OCI-LY7 (cell line): Measurements from ENCODE around the gene DENND6B. TPM values are rescaled to one million over a fixed set of nuclear protein-coding genes. Genes with fewer than 3 reads are reported as not detected.
A peak's percentile ranks its signal among the peaks of the same experiment; 100 is the strongest.
"Not testable (repeated sequence)": the region's sequence is repeated elsewhere in the genome, so short reads cannot be mapped to it uniquely, and the experiment has no call there.

ENCODE experiments used
- BruUV-seq: library from RNA; stranded (reverse); fragments of 400-500 nt; replicated peaks from 2 replicates; lab custom pipeline; 2021; lab: Mats Ljungman, UMichigan
- CTCF ChIA-PET: fragments of 300-600 bp; sonication (Branson Sonifier 250); formaldehyde crosslinking; loops from one replicate; lab custom pipeline; 2022; ENCODE audit warnings: antibody characterized with exemption; ENCODE audit not compliant: unreplicated experiment; lab: Charles Lee
- POLR2A ChIA-PET: fragments of 300-600 bp; sonication (Branson Sonifier 250); formaldehyde crosslinking; loops from one replicate; lab custom pipeline; 2022; ENCODE audit warnings: antibody characterized with exemption; lab: Charles Lee
- DNase-seq: peaks from one replicate; pipeline ENCODE4 v3.0.0-alpha.2; 2015; ENCODE audit warnings: low spot score
- H2AFZ ChIP-seq: fragments of 200-600 bp; sonication (generic), shearing (Covaris generic); 2 replicates; pipeline ENCODE4 v1.6.1; 2014; ENCODE audit warnings: mild to moderate bottlenecking, antibody characterized with exemption, low read length, moderate library complexity
- H3K27ac ChIP-seq: fragments of 200-600 bp; sonication (generic); 2 replicates; pipeline ENCODE4 v1.5.1; 2014; ENCODE audit warnings: mixed run types, low read depth, mild to moderate bottlenecking, moderate library complexity, low read length, inconsistent platforms; ENCODE audit not compliant: poor library complexity, severe bottlenecking
- H3K36me3 ChIP-seq: fragments of 200-600 bp; sonication (generic); 2 replicates; pipeline ENCODE4 v1.6.1; 2014; ENCODE audit warnings: mild to moderate bottlenecking, antibody characterized with exemption, low read length, moderate library complexity, mixed read lengths; ENCODE audit not compliant: insufficient read depth
- H3K4me1 ChIP-seq: fragments of 200-600 bp; sonication (generic); 2 replicates; pipeline ENCODE4 v1.5.1; 2014; ENCODE audit warnings: mild to moderate bottlenecking, low read length; ENCODE audit not compliant: insufficient read depth, poor library complexity, severe bottlenecking
- H3K4me2 ChIP-seq: fragments of 200-600 bp; sonication (generic); 2 replicates; pipeline ENCODE4 v1.6.1; 2014; ENCODE audit warnings: mild to moderate bottlenecking, low read length
- H3K4me3 ChIP-seq: fragments of 200-600 bp; sonication (generic); 2 replicates; pipeline ENCODE4 v1.5.1; 2014; ENCODE audit warnings: mild to moderate bottlenecking, low read depth, low read length; ENCODE audit not compliant: poor library complexity, severe bottlenecking
- H3K79me2 ChIP-seq: fragments of 200-600 bp; sonication (generic); 2 replicates; pipeline ENCODE4 v1.6.1; 2016; ENCODE audit warnings: low read depth, mild to moderate bottlenecking, low read length, moderate library complexity, mixed read lengths; ENCODE audit not compliant: insufficient read depth
- H3K9me2 ChIP-seq: fragments of 200-600 bp; sonication (generic); 2 replicates; pipeline ENCODE4 v1.6.1; 2016; ENCODE audit warnings: mild to moderate bottlenecking, low read length, mixed read lengths; ENCODE audit not compliant: insufficient read depth
- H3K9me3 ChIP-seq: fragments of 200-600 bp; sonication (generic); 2 replicates; pipeline ENCODE4 v1.6.1; 2014; ENCODE audit warnings: mild to moderate bottlenecking, mixed run types, low read length, mixed read lengths
- H4K20me1 ChIP-seq: fragments of 200-600 bp; sonication (generic); 2 replicates; pipeline ENCODE4 v1.6.1; 2014; ENCODE audit warnings: mild to moderate bottlenecking, antibody characterized with exemption, low read length, moderate library complexity, mixed read lengths; ENCODE audit not compliant: insufficient read depth
- EZH2phosphoT487 ChIP-seq: fragments of 200-600 bp; sonication (generic); IDR thresholded peaks from 2 replicates; pipeline ENCODE4 v1.6.1; 2018; ENCODE audit warnings: low read depth, borderline replicate concordance, mild to moderate bottlenecking, mixed run types, antibody characterized with exemption, low read length, moderate library complexity, mixed read lengths
- intact Hi-C: fragments of 100-400 bp; cut with micrococcal nuclease; formaldehyde crosslinking; loops from one replicate; pipeline ENCODE4 v1.10.0; 2022; ENCODE audit not compliant: unreplicated experiment
- total RNA-seq, 2 experiments: library from RNA; depleted of rRNA in 1 of 2; stranded (reverse); fragments of >200 nt in 1 of 2; shearing (Covaris generic) in 1 of 2; gene quantifications; 2 replicates each; pipeline ENCODE4 v1.2.3, GENCODE V29; 2014 to 2022
- TF ChIP-seq, protein P1 (sequence below): fragments of 200-600 bp; sonication (generic); conservative IDR thresholded peaks from 2 replicates; pipeline ENCODE4 v1.5.1; 2014; ENCODE audit warnings: mild to moderate bottlenecking, antibody characterized with exemption, low read length, moderate library complexity, mixed read lengths

Gene DENND6B
- total RNA-seq, 2 experiments from 2014 or later, result 31.6 to 45.0 TPM

DNA sequence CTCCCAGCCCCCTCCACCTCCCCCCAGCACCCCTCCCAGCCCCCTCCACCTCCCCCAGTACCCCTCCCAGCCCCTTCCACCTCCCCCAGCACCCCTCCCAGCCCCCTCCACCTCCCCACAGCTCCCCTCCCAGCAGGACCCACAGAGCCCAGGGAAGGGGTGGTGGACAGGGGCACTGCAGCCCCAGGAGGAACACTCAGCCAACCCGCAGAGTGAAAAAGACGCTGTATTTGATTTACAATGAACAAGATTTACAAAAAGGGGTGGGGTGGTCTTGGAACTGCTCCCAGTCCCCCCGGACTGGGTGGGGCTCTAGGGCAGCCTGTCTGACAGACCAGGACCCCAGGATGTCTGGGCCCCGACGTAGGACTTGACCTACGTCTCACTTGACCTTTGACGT, 52.0 kb downstream of the DENND6B start:
- no peaks in the 10 kb centered on the region for H4K20me1 ChIP-seq

DNA sequence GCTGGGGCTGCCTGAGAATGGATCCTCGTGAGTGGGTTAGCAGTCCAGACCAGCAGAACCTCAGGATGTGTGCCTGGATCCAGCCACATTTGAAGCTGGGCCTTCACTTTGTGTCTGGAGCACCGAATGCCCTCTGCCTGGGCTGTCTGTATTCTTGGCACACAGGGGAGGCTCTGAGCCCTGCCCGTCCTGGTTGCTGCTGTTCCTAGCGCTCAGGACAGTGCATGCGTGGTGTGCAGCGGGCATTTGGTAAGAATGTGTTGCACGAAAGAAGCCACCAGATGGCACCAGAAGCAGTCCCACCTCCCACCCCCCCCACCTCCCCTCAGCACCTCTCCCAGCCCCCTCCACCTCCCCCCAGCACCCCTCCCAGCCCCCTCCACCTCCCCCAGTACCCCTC, 52.5 kb downstream of the DENND6B start:
- intact Hi-C loops, result loop anchor here (5.0 kb wide), 1 partner anchor 233 kb away; the partner anchor contains the start of genes LMF2 and NCAPH2

More for the DNA sequence above, 52.0 kb downstream of the DENND6B start:
- TF ChIP-seq, protein P1, sequence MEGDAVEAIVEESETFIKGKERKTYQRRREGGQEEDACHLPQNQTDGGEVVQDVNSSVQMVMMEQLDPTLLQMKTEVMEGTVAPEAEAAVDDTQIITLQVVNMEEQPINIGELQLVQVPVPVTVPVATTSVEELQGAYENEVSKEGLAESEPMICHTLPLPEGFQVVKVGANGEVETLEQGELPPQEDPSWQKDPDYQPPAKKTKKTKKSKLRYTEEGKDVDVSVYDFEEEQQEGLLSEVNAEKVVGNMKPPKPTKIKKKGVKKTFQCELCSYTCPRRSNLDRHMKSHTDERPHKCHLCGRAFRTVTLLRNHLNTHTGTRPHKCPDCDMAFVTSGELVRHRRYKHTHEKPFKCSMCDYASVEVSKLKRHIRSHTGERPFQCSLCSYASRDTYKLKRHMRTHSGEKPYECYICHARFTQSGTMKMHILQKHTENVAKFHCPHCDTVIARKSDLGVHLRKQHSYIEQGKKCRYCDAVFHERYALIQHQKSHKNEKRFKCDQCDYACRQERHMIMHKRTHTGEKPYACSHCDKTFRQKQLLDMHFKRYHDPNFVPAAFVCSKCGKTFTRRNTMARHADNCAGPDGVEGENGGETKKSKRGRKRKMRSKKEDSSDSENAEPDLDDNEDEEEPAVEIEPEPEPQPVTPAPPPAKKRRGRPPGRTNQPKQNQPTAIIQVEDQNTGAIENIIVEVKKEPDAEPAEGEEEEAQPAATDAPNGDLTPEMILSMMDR, result no peak
- TF ChIP-seq EZH2phosphoT487, result no peak
- peaks cover 24% of the 10 kb centered on the region for H3K4me1 ChIP-seq
- peaks cover 16% of the 10 kb centered on the region; the same call in 1 of the 2 replicates for H3K36me3 ChIP-seq
- DNase-seq, result no peak
- intact Hi-C loops, result loop anchor here (5.0 kb wide), 1 partner anchor 233 kb away; the partner anchor contains the start of genes LMF2 and NCAPH2
- BruUV-seq, result no TSS peak
- peaks cover 5% of the 10 kb centered on the region; the same call in 1 of the 2 replicates for H3K9me3 ChIP-seq
- no peak overlapping the region for H2AFZ ChIP-seq
- CTCF ChIA-PET, result no interaction called here
- H3K9me2 ChIP-seq, result no peaks in the 10 kb centered on the region
- H3K79me2 ChIP-seq, result no peaks in the 10 kb centered on the region
- POLR2A ChIA-PET, result no interaction called here
- no peak overlapping the region for H3K27ac ChIP-seq
- no peak overlapping the region for H3K4me2 ChIP-seq
- no peak overlapping the region for H3K4me3 ChIP-seq

DNA sequence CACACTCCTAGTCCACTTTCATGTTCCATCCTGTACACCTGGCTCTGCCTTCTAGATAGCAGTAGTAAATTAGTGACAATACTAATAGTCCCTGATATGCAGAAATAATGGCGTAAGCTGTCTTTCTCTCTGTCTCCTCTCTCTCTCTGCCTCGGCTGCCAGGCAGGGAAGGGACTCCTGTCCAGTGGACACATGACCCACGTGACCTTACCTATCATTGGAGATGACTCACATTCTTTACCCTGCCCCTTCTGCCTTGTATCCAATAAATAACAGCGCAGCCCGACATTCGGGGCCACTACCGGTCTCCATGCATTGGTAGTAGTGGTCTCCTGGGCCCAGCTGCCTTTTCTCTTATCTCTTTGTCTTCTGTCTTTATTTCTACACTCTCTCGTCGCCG, 53.0 kb downstream of the DENND6B start:
- H3K4me1 ChIP-seq, result peaks cover 34% of the 10 kb centered on the region
- H3K4me2 ChIP-seq, BruUV-seq, H2AFZ ChIP-seq, H3K9me3 ChIP-seq, POLR2A ChIA-PET, DNase-seq, H3K27ac ChIP-seq, H4K20me1 ChIP-seq, CTCF ChIA-PET, H3K79me2 ChIP-seq, H3K4me3 ChIP-seq, H3K9me2 ChIP-seq: not testable (repeated sequence)
- intact Hi-C loops, result loop anchor here (5.0 kb wide), 1 partner anchor 234 kb away; the partner anchor contains the start of genes LMF2 and NCAPH2
- H3K36me3 ChIP-seq, result peaks cover 16% of the 10 kb centered on the region; the same call in 1 of the 2 replicates

More for the DNA sequence above, 52.5 kb downstream of the DENND6B start:
- POLR2A ChIA-PET, result no interaction called here
- no peak overlapping the region for H3K27ac ChIP-seq
- no peaks in the 10 kb centered on the region for H3K79me2 ChIP-seq
- no peaks in the 10 kb centered on the region for H3K9me2 ChIP-seq
- H3K4me3 ChIP-seq, result no peak overlapping the region
- no peak overlapping the region for H3K4me2 ChIP-seq
- H4K20me1 ChIP-seq, result no peaks in the 10 kb centered on the region
- CTCF ChIA-PET, result no interaction called here
- TF ChIP-seq, protein P1, result peak; percentile 47
- TF ChIP-seq EZH2phosphoT487, result no peak
- BruUV-seq, result no TSS peak
- H2AFZ ChIP-seq, result no peak overlapping the region
- DNase-seq, result peak; percentile 80
- H3K9me3 ChIP-seq, result peaks cover 5% of the 10 kb centered on the region; the same call in 1 of the 2 replicates
- peaks cover 16% of the 10 kb centered on the region; the same call in 1 of the 2 replicates for H3K36me3 ChIP-seq
- H3K4me1 ChIP-seq, result peaks cover 29% of the 10 kb centered on the region
